Breast epithelium (tissue), 3 donors: ENCODE results near the gene TRPC3.

Source experiments
- POLR2A ChIP-seq: fragments of 450-650 bp; IDR thresholded peaks from one replicate; pipeline ENCODE4 v1.6.1; 2016; ENCODE audit warnings: antibody characterized with exemption, mild to moderate bottlenecking, moderate library complexity
- POLR2AphosphoS5 ChIP-seq, 3 donors: sonication (generic); formaldehyde crosslinking; IDR thresholded peaks; one replicate each; pipeline ENCODE4 v1.6.1; 2017; ENCODE audit warnings: antibody characterized with exemption in 3 of 3
- TF ChIP-seq, protein P1 (sequence below), 3 donors: fragments of 450-650 bp; IDR thresholded peaks; one replicate each; pipeline ENCODE4 v1.5.1; 2016 to 2017; ENCODE audit warnings: antibody characterized with exemption in 3 of 3, mild to moderate bottlenecking in 3 of 3, moderate library complexity in 3 of 3

DNA sequence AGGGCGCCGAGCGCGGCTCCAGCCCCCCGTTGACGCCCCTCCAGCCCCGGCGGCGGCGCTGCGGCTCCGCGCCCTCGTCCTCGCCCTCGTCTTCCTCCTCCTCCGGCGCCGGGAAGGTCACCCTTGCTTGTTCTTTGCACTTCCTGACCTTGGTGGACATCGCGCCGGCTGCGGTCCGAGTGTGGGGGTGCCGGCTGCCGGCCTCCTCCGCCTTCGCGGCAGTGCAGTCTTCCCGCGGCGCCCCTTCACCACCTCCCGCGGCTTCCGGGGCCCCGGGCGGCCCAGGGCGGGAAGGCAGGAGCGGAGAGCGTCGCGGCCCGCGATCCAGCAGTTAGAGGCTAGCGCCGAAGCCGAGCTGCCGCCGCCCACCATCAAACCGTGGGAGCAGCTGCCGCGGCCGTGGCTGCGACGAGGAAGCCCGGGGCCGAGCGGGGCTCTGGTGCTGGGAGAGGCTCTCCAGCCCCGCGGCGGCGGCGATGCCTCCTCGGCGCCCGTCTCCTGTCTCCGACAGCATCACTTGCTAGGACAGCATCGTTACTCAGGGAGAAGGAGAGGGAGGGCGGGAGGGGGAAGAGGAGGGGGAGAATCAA lies at the start of gene TRPC3:
- TF ChIP-seq, protein P1, sequence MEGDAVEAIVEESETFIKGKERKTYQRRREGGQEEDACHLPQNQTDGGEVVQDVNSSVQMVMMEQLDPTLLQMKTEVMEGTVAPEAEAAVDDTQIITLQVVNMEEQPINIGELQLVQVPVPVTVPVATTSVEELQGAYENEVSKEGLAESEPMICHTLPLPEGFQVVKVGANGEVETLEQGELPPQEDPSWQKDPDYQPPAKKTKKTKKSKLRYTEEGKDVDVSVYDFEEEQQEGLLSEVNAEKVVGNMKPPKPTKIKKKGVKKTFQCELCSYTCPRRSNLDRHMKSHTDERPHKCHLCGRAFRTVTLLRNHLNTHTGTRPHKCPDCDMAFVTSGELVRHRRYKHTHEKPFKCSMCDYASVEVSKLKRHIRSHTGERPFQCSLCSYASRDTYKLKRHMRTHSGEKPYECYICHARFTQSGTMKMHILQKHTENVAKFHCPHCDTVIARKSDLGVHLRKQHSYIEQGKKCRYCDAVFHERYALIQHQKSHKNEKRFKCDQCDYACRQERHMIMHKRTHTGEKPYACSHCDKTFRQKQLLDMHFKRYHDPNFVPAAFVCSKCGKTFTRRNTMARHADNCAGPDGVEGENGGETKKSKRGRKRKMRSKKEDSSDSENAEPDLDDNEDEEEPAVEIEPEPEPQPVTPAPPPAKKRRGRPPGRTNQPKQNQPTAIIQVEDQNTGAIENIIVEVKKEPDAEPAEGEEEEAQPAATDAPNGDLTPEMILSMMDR (IDR thresholded peaks at IDR 0.05) = no peak
- TF ChIP-seq POLR2A (no peak), POLR2AphosphoS5 (IDR thresholded peaks at IDR 0.05) (no peak)
